Liver (tissue), 9 donors: ENCODE data around the gene CRLF1. TPM values are rescaled to one million over a fixed set of nuclear protein-coding genes. Genes with fewer than 3 reads are reported as not detected.

Experiments used
- DNase-seq: peaks from one replicate; pipeline ENCODE4 v3.0.0-alpha.2; 2017; ENCODE audit warnings: low spot score
- H3K27ac ChIP-seq, 2 donors: one replicate each; pipeline ENCODE4 v1.7.0; 2013; ENCODE audit warnings: inconsistent platforms in 2 of 2, low read length in 2 of 2, control low read depth in 1 of 2, low read depth in 1 of 2, mild to moderate bottlenecking in 1 of 2
- H3K27me3 ChIP-seq, 4 donors: one replicate each; pipeline versions ENCODE4 v1.6.1 to v1.7.0; 2013; ENCODE audit warnings: low read length in 3 of 4, inconsistent platforms in 1 of 4, mild to moderate bottlenecking in 1 of 4, moderate library complexity in 1 of 4; ENCODE audit not compliant: control insufficient read depth in 4 of 4, insufficient read depth in 4 of 4
- H3K36me3 ChIP-seq, 4 donors: one replicate each; pipeline versions ENCODE4 v1.6.1 to v1.7.0; 2013; ENCODE audit warnings: low read length in 3 of 4, mild to moderate bottlenecking in 3 of 4, low read depth in 1 of 4, moderate library complexity in 1 of 4; ENCODE audit not compliant: control insufficient read depth in 4 of 4, insufficient read depth in 3 of 4
- H3K4me1 ChIP-seq, 4 donors: one replicate each; pipeline versions ENCODE4 v1.6.1 to v1.7.0; 2013; ENCODE audit warnings: low read length in 3 of 4, mild to moderate bottlenecking in 3 of 4, moderate library complexity in 1 of 4; ENCODE audit not compliant: control insufficient read depth in 4 of 4, insufficient read depth in 4 of 4
- H3K4me3 ChIP-seq, 3 donors: one replicate each; pipeline versions ENCODE4 v1.6.1 to v1.7.0; 2013; ENCODE audit warnings: low read length in 3 of 3, control low read depth in 1 of 3, low read depth in 1 of 3, mild to moderate bottlenecking in 1 of 3
- H3K9ac ChIP-seq, 2 donors: one replicate each; pipeline ENCODE4 v1.7.0; 2013; ENCODE audit warnings: low read length in 2 of 2, mild to moderate bottlenecking in 2 of 2, moderate library complexity in 2 of 2, control low read depth in 1 of 2, low read depth in 1 of 2
- H3K9me3 ChIP-seq, 4 donors: one replicate each; pipeline versions ENCODE4 v1.6.1 to v1.7.0; 2013; ENCODE audit warnings: low read length in 3 of 4; ENCODE audit not compliant: control insufficient read depth in 4 of 4
- ATF3 ChIP-seq: IDR thresholded peaks from 2 replicates; pipeline ENCODE4 v1.6.1; 2016; ENCODE audit warnings: antibody characterized with exemption
- EGR1 ChIP-seq, 2 donors: IDR thresholded peaks; 2 replicates each; pipeline ENCODE4 v1.6.1; 2016 to 2018; ENCODE audit warnings: antibody characterized with exemption in 2 of 2, low read depth in 2 of 2
- FOXA1 ChIP-seq: IDR thresholded peaks from 2 replicates; pipeline ENCODE4 v1.6.1; 2016; ENCODE audit warnings: antibody characterized with exemption
- FOXA2 ChIP-seq: IDR thresholded peaks from 2 replicates; pipeline ENCODE4 v1.6.1; 2016; ENCODE audit warnings: antibody characterized with exemption
- GABPA ChIP-seq, 2 donors: IDR thresholded peaks in 1 of 2; conservative IDR thresholded peaks in 1 of 2; 2 replicates each; pipeline ENCODE4 v1.6.1; 2016; ENCODE audit warnings: antibody characterized with exemption in 2 of 2, mild to moderate bottlenecking in 1 of 2, moderate library complexity in 1 of 2
- HNF4G ChIP-seq: IDR thresholded peaks from 2 replicates; pipeline ENCODE4 v1.6.1; 2016; ENCODE audit warnings: antibody characterized with exemption
- JUND ChIP-seq, 2 donors: IDR thresholded peaks; 2 replicates each; pipeline ENCODE4 v1.6.1; 2016; ENCODE audit warnings: antibody characterized with exemption in 2 of 2
- NR2F2 ChIP-seq: IDR thresholded peaks from 2 replicates; pipeline ENCODE4 v1.6.1; 2016; ENCODE audit warnings: antibody characterized with exemption
- RAD21 ChIP-seq, 2 donors: IDR thresholded peaks; 2 replicates each; pipeline ENCODE4 v1.6.1; 2016; ENCODE audit warnings: antibody characterized with exemption in 2 of 2, mild to moderate bottlenecking in 2 of 2
- RXRA ChIP-seq, 2 donors: IDR thresholded peaks; 2 replicates each; pipeline ENCODE4 v1.6.1; 2017 to 2018; ENCODE audit warnings: antibody characterized with exemption in 2 of 2, mild to moderate bottlenecking in 1 of 2
- SP1 ChIP-seq: IDR thresholded peaks from 2 replicates; pipeline ENCODE4 v1.6.1; 2018; ENCODE audit warnings: antibody characterized with exemption, mild to moderate bottlenecking
- TAF1 ChIP-seq: conservative IDR thresholded peaks from 2 replicates; pipeline ENCODE4 v1.6.1; 2016; ENCODE audit warnings: antibody characterized with exemption, mild to moderate bottlenecking
- WGBS: extraction: QIAGEN DNeasy Blood & Tissue Kit; methylation state at CpG from one replicate; pipeline ENCODE4 v1.1.7; 2013; 5-methylcytosine and 5-hydroxymethylcytosine counted together
- polyA plus RNA-seq, 2 donors: library from polyadenylated mRNA; stranded (reverse) in 1 of 2; unstranded in 1 of 2; fragments of 200-250 nt in 1 of 2; fragments of >200 nt in 1 of 2; fragmentation: Nextera tagmentation in 1 of 2; extraction: Ambion mirVana in 1 of 2; gene quantifications; one replicate each; pipeline versions ENCODE4 v1.2.1 to v1.2.3, GENCODE V29; 2013 to 2015
- total RNA-seq, 2 donors: library from RNA; depleted of rRNA; stranded (reverse); fragments of >200 nt; gene quantifications; one replicate each; pipeline ENCODE4 v1.2.3, GENCODE V29; 2014
- TF ChIP-seq, protein P1 (sequence below): IDR thresholded peaks from 2 replicates; pipeline ENCODE4 v1.6.1; 2016; ENCODE audit warnings: antibody characterized with exemption
- TF ChIP-seq, protein P2 (sequence below): fragments of 150-350 bp; IDR thresholded peaks from 2 replicates; pipeline ENCODE4 v1.5.1; 2017; ENCODE audit warnings: improper control_type of control experiment, low read depth, low read length; ENCODE audit not compliant: missing input control
- TF ChIP-seq, protein P3 (sequence below): IDR thresholded peaks from 2 replicates; pipeline ENCODE4 v1.6.1; 2016; ENCODE audit warnings: antibody characterized with exemption
- donor health status: healthy.
- donor health status: healthy.
- donor health status: healthy.
- donor health status: healthy.
- donor health status: healthy.

Gene CRLF1
- total and polyA plus RNA-seq, 4 donors, result 0.49 to 1.9 (median 1.6) TPM; not detected in 1

DNA sequence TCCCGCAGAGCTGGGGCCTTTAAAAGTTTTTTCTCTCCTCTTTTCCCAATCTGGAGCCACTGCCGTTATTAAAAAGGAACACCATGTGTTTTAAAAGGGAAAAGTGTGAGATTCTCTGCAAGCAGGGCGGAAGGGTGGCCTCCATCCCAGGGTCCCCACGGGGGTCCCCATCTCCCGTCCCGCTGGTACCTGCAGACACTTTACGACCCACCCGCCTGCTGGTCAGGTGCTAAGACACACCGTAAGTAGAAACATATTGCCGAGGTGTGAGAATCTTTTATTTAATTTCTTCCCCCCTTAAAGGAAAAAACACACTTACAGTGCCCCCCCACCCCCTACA lies 1.8 kb downstream of the CRLF1 start:
- Histone ChIP-seq H3K27me3 (peaks cover 7 to 10% (median 8%) of the 10 kb centered on the region in 4 donors), H3K4me3 (no peak overlapping the region), H3K9me3 (no peaks in the 10 kb centered on the region), H3K9ac (no peak overlapping the region), H3K27ac (no peak overlapping the region), H3K36me3 (no peaks in the 10 kb centered on the region), H3K4me1 (peaks cover 0 to 5% (median under 1%) of the 10 kb centered on the region in 4 donors)
- DNase-seq, result no peak
- WGBS, result 10% methylated on average over 10 of the region's 10 CpGs
- no peak for TF ChIP-seq ATF3
- TF ChIP-seq, protein P1, sequence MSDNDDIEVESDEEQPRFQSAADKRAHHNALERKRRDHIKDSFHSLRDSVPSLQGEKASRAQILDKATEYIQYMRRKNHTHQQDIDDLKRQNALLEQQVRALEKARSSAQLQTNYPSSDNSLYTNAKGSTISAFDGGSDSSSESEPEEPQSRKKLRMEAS, result no peak
- no peak for TF ChIP-seq JUND (IDR thresholded peaks at IDR 0.05)
- no peak for TF ChIP-seq GABPA (IDR thresholded peaks at IDR 0.05 in 1 of 2, conservative IDR thresholded peaks at IDR 0.05 in 1 of 2)
- no peak for TF ChIP-seq RXRA (IDR thresholded peaks at IDR 0.05)
- TF ChIP-seq, protein P2, sequence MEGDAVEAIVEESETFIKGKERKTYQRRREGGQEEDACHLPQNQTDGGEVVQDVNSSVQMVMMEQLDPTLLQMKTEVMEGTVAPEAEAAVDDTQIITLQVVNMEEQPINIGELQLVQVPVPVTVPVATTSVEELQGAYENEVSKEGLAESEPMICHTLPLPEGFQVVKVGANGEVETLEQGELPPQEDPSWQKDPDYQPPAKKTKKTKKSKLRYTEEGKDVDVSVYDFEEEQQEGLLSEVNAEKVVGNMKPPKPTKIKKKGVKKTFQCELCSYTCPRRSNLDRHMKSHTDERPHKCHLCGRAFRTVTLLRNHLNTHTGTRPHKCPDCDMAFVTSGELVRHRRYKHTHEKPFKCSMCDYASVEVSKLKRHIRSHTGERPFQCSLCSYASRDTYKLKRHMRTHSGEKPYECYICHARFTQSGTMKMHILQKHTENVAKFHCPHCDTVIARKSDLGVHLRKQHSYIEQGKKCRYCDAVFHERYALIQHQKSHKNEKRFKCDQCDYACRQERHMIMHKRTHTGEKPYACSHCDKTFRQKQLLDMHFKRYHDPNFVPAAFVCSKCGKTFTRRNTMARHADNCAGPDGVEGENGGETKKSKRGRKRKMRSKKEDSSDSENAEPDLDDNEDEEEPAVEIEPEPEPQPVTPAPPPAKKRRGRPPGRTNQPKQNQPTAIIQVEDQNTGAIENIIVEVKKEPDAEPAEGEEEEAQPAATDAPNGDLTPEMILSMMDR, result no peak
- TF ChIP-seq RAD21 (IDR thresholded peaks at IDR 0.05), result no peak
- TF ChIP-seq SP1, result no peak
- TF ChIP-seq, protein P3, sequence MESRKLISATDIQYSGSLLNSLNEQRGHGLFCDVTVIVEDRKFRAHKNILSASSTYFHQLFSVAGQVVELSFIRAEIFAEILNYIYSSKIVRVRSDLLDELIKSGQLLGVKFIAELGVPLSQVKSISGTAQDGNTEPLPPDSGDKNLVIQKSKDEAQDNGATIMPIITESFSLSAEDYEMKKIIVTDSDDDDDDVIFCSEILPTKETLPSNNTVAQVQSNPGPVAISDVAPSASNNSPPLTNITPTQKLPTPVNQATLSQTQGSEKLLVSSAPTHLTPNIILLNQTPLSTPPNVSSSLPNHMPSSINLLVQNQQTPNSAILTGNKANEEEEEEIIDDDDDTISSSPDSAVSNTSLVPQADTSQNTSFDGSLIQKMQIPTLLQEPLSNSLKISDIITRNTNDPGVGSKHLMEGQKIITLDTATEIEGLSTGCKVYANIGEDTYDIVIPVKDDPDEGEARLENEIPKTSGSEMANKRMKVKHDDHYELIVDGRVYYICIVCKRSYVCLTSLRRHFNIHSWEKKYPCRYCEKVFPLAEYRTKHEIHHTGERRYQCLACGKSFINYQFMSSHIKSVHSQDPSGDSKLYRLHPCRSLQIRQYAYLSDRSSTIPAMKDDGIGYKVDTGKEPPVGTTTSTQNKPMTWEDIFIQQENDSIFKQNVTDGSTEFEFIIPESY, result no peak
- TF ChIP-seq FOXA2, result no peak
- TF ChIP-seq FOXA1, result no peak

DNA sequence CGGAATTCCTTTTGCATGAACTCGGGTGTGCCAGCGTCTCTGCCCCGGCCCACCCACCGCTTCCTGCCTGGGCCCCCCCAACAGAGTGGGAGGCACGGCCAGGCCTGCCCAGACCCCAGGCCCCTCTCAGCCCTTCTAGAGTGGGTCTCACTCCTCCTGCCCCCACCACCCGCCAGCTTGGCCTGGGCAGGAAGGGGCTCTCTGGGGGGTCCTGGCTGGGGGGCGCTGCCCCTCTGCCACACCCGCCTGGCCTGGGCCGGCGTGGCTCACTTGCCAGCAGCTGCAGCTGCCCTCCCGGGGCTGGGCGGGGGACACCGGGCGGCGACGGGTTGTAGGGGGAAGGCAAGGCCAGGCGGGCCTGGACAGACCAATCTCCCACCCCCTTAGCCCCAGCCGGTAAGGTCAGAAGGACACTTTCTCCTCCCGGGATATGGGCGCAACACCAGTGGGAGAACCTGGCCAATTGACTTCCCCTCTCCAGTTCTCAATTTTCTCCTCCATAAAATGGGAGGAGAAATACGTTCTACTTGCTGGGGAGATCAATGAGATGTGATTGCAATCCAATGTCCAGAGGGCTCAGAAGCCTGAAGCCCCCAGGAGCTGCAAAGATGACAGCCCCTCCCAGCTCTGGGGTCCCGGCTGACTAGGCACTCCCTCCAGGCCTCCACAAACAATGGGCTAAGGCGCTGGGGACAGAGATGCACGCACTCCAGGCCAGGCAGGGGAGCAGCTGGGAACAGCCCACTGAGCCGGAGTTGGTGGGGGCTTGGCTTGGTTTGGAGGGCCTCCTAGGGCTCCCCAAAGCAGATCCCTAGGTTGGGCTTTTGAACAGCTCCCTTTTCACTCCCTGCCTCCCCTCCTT lies 2.4 kb downstream of the CRLF1 start:
- H3K27me3 ChIP-seq, result peaks cover 5 to 10% (median 8%) of the 10 kb centered on the region in 4 donors

More for the DNA sequence above, 2.4 kb downstream of the CRLF1 start:
- H3K4me1 ChIP-seq, result peaks cover 0 to 5% (median under 1%) of the 10 kb centered on the region in 4 donors
- no peak overlapping the region for H3K4me3 ChIP-seq
- TF ChIP-seq, protein P1, result no peak
- TF ChIP-seq HNF4G, result no peak
- TF ChIP-seq FOXA2, result no peak
- TF ChIP-seq, protein P2, result no peak
- TF ChIP-seq GABPA (IDR thresholded peaks at IDR 0.05 in 1 of 2, conservative IDR thresholded peaks at IDR 0.05 in 1 of 2), result no peak
- TF ChIP-seq EGR1 (IDR thresholded peaks at IDR 0.05; ENCODE audit: low read depth in 2 of 2), result no peak
- no peak for TF ChIP-seq TAF1
- TF ChIP-seq NR2F2, result no peak
- TF ChIP-seq RAD21 (IDR thresholded peaks at IDR 0.05), result no peak
- TF ChIP-seq RXRA (IDR thresholded peaks at IDR 0.05), result no peak
- no peak for TF ChIP-seq JUND (IDR thresholded peaks at IDR 0.05)
- TF ChIP-seq, protein P3, result no peak
- no peak for TF ChIP-seq SP1
- no peak overlapping the region for H3K9ac ChIP-seq
- H3K36me3 ChIP-seq, result no peaks in the 10 kb centered on the region
- DNase-seq, result no peak
- 14% methylated on average over 26 of the region's 26 CpGs for WGBS
- no peaks in the 10 kb centered on the region for H3K9me3 ChIP-seq
- H3K27ac ChIP-seq, result no peak overlapping the region
